ENCODE data around the gene MACROD1.

Gene MACROD1

GRCh38 chr11:64095949-64096348, 70.0 kb downstream of the MACROD1 start:
- DNase-seq (ENCODE audit: low read depth), result no peak
- TF ChIP-seq CTCF (conservative IDR thresholded peaks at IDR 0.05; ENCODE audit: low read depth, low read length), result no peak
- no peak overlapping the region for H3K4me3 ChIP-seq (ENCODE audit: low read depth, low read length)

- no peak for TF ChIP-seq CTCF (conservative IDR thresholded peaks at IDR 0.05; ENCODE audit: low read depth, low read length)
- no peak for DNase-seq (ENCODE audit: low read depth)
- H3K4me3 ChIP-seq (ENCODE audit: low read depth, low read length), result no peak overlapping the region
Measured at GRCh38 chr11:64095273-64095817, 70.6 kb downstream of the MACROD1 start.

- TF ChIP-seq CTCF (conservative IDR thresholded peaks at IDR 0.05; ENCODE audit: low read depth, low read length), result no peak
- DNase-seq (ENCODE audit: low read depth), result peak; percentile 74
- H3K4me3 ChIP-seq (ENCODE audit: low read depth, low read length), result no peak overlapping the region
Measured at GRCh38 chr11:64094463-64095260, 71.3 kb downstream of the MACROD1 start.

- DNase-seq (ENCODE audit: low read depth), result peak; percentile 15
- TF ChIP-seq CTCF (conservative IDR thresholded peaks at IDR 0.05; ENCODE audit: low read depth, low read length), result no peak
- H3K4me3 ChIP-seq (ENCODE audit: low read depth, low read length), result no peak overlapping the region
Measured at GRCh38 chr11:64093233-64094039, 72.5 kb downstream of the MACROD1 start.

GRCh38 chr11:64092761-64093136, 73.2 kb downstream of the MACROD1 start:
- DNase-seq (ENCODE audit: low read depth), result no peak
- H3K4me3 ChIP-seq (ENCODE audit: low read depth, low read length), result no peak overlapping the region
- no peak for TF ChIP-seq CTCF (conservative IDR thresholded peaks at IDR 0.05; ENCODE audit: low read depth, low read length)

GRCh38 chr11:64092111-64092760, 73.7 kb downstream of the MACROD1 start:
- H3K4me3 ChIP-seq (ENCODE audit: low read depth, low read length), result no peak overlapping the region
- TF ChIP-seq CTCF (conservative IDR thresholded peaks at IDR 0.05; ENCODE audit: low read depth, low read length), result no peak
- no peak for DNase-seq (ENCODE audit: low read depth)

Measured in choroid plexus epithelial cell (primary cell).